ENCODE measurements around the gene SESN1. TPM values are rescaled to one million over a fixed set of nuclear protein-coding genes. Genes with fewer than 3 reads are reported as not detected.

The SESN1 gene
- total and polyA plus RNA-seq, 2 donors (not counting 1 experiment from before 2014, with no cell fraction given) = 16.2 to 28.6 TPM

- ChIA-PET POLR2A (no interaction called here), CTCF (interaction anchor here (1.1 to 2.6 kb wide), 3 partner anchors 10 to 13 kb away, joined by 3 to 8 read pairs (median 4); no protein-coding TSS in a partner anchor)
- H3K27me3 ChIP-seq (replicated peaks in 1 of 4; ENCODE audit: control extremely low read depth in 1 of 4, control insufficient read depth in 3 of 4, insufficient read depth in 4 of 4, low read length in 3 of 4) = no peaks in the 10 kb centered on the region
- TF ChIP-seq EZH2 (IDR thresholded peaks at IDR 0.05; ENCODE audit: borderline replicate concordance, insufficient read depth, low read depth, low read length, poor library complexity, severe bottlenecking) (no peak), CTCF (IDR thresholded peaks at IDR 0.05) (no peak)
- no peak overlapping the region for H3K4me3 ChIP-seq (ENCODE audit: control extremely low read depth in 1 of 5, extremely low read depth in 1 of 5, insufficient read depth in 1 of 5, low read depth in 2 of 5, low read length in 4 of 5)
- Mint-ChIP-seq H3K9me3 (ENCODE audit: insufficient read depth) (no peaks in the 10 kb centered on the region), H3K4me1 (peaks cover 23% of the 10 kb centered on the region), H3K4me3 (no peak overlapping the region), H3K27me3 (no peaks in the 10 kb centered on the region), H3K27ac (no peak overlapping the region)
- H4K20me1 ChIP-seq (ENCODE audit: control insufficient read depth, insufficient read depth, low read length, poor library complexity, severe bottlenecking) = no peaks in the 10 kb centered on the region
- ATAC-seq (ENCODE audit: low read depth) (peak; percentile 60), DNase-seq (peak; percentile 28)
- no peaks in the 10 kb centered on the region for H3K9me3 ChIP-seq (ENCODE audit: control extremely low read depth in 1 of 3, control insufficient read depth in 2 of 3, insufficient read depth in 1 of 3, low read length in 2 of 3)
- H2AFZ ChIP-seq (ENCODE audit: insufficient read depth, low read depth, low read length, poor library complexity, severe bottlenecking) = no peak overlapping the region
- WGBS (ENCODE audit: insufficient coverage) = 6% methylated on average over 2 of the region's 4 CpGs
- no peak overlapping the region for H3K27ac ChIP-seq (ENCODE audit: low read length in 2 of 2)
- intact Hi-C loops (cut with micrococcal nuclease) = no loop called here
- no peak overlapping the region for H3K9ac ChIP-seq (ENCODE audit: low read length)
- peaks cover 7 to 8% of the 10 kb centered on the region in 2 donors for H3K4me1 ChIP-seq (ENCODE audit: control insufficient read depth in 2 of 2, insufficient read depth in 2 of 2, low read length in 2 of 2)
- peaks cover 18% of the 10 kb centered on the region for H3K79me2 ChIP-seq (ENCODE audit: control insufficient read depth, insufficient read depth, low read length)
- no peaks in the 10 kb centered on the region for H3K36me3 ChIP-seq (replicated peaks in 1 of 2; ENCODE audit: control extremely low read depth in 1 of 2, control insufficient read depth in 1 of 2, extremely low read depth in 1 of 2, insufficient read depth in 2 of 2, low read length in 1 of 2)
- peak overlapping the region; percentile 31 for H3K4me2 ChIP-seq (replicated peaks; ENCODE audit: low read depth, low read length, poor library complexity, severe bottlenecking)
These were observed 35.0 kb downstream of the SESN1 start for GRCh38 chr6:109059571-109060021.

- Mint-ChIP-seq H3K4me1 (peaks cover 23% of the 10 kb centered on the region), H3K9me3 (ENCODE audit: insufficient read depth) (no peaks in the 10 kb centered on the region), H3K4me3 (no peak overlapping the region), H3K27me3 (no peaks in the 10 kb centered on the region), H3K27ac (no peak overlapping the region)
- CTCF ChIA-PET = interaction anchor here (1.1 to 2.6 kb wide), 3 partner anchors 10 to 14 kb away, joined by 3 to 8 read pairs (median 4); no protein-coding TSS in a partner anchor
- no CpG with 5 or more reads among the region's 3 CpGs for WGBS (ENCODE audit: insufficient coverage)
- Histone ChIP-seq H3K4me2 (replicated peaks; ENCODE audit: low read depth, low read length, poor library complexity, severe bottlenecking) (no peak overlapping the region), H3K4me1 (ENCODE audit: control insufficient read depth in 2 of 2, insufficient read depth in 2 of 2, low read length in 2 of 2) (peaks cover 7 to 8% of the 10 kb centered on the region in 2 donors), H4K20me1 (ENCODE audit: control insufficient read depth, insufficient read depth, low read length, poor library complexity, severe bottlenecking) (no peaks in the 10 kb centered on the region), H3K27me3 (replicated peaks in 1 of 4; ENCODE audit: control extremely low read depth in 1 of 4, control insufficient read depth in 3 of 4, insufficient read depth in 4 of 4, low read length in 3 of 4) (no peaks in the 10 kb centered on the region), H3K9me3 (ENCODE audit: control extremely low read depth in 1 of 3, control insufficient read depth in 2 of 3, insufficient read depth in 1 of 3, low read length in 2 of 3) (no peaks in the 10 kb centered on the region), H3K36me3 (replicated peaks in 1 of 2; ENCODE audit: control extremely low read depth in 1 of 2, control insufficient read depth in 1 of 2, extremely low read depth in 1 of 2, insufficient read depth in 2 of 2, low read length in 1 of 2) (no peaks in the 10 kb centered on the region), H2AFZ (ENCODE audit: insufficient read depth, low read depth, low read length, poor library complexity, severe bottlenecking) (no peak overlapping the region), H3K4me3 (ENCODE audit: control extremely low read depth in 1 of 5, extremely low read depth in 1 of 5, insufficient read depth in 1 of 5, low read depth in 2 of 5, low read length in 4 of 5) (no peak overlapping the region), H3K27ac (ENCODE audit: low read length in 2 of 2) (no peak overlapping the region), H3K79me2 (ENCODE audit: control insufficient read depth, insufficient read depth, low read length) (peaks cover 18% of the 10 kb centered on the region), H3K9ac (ENCODE audit: low read length) (no peak overlapping the region)
- TF ChIP-seq CTCF (IDR thresholded peaks at IDR 0.05) (no peak), EZH2 (IDR thresholded peaks at IDR 0.05; ENCODE audit: borderline replicate concordance, insufficient read depth, low read depth, low read length, poor library complexity, severe bottlenecking) (no peak)
- POLR2A ChIA-PET = no interaction called here
- ATAC-seq (ENCODE audit: low read depth) (no peak), DNase-seq (no peak)
- intact Hi-C loops (cut with micrococcal nuclease) = no loop called here
These were observed 35.5 kb downstream of the SESN1 start for GRCh38 chr6:109059153-109059552.
